GM18519 (cell line): ENCODE data around the gene LARP7.

ENCODE experiments used
- ATAC-seq: cut with Tn5 transposase; IDR thresholded peaks from one replicate; pipeline ENCODE4 v1.9.1; 2021; ENCODE audit warnings: mild to moderate bottlenecking, moderate library complexity; ENCODE audit not compliant: unreplicated experiment, low FRiP score

LARP7 gene

GRCh38 chr4:112706840-112707207, 69.9 kb downstream of the LARP7 start:
- ATAC-seq: no peak
